ENCODE data around the gene PDE2A.

DNA sequence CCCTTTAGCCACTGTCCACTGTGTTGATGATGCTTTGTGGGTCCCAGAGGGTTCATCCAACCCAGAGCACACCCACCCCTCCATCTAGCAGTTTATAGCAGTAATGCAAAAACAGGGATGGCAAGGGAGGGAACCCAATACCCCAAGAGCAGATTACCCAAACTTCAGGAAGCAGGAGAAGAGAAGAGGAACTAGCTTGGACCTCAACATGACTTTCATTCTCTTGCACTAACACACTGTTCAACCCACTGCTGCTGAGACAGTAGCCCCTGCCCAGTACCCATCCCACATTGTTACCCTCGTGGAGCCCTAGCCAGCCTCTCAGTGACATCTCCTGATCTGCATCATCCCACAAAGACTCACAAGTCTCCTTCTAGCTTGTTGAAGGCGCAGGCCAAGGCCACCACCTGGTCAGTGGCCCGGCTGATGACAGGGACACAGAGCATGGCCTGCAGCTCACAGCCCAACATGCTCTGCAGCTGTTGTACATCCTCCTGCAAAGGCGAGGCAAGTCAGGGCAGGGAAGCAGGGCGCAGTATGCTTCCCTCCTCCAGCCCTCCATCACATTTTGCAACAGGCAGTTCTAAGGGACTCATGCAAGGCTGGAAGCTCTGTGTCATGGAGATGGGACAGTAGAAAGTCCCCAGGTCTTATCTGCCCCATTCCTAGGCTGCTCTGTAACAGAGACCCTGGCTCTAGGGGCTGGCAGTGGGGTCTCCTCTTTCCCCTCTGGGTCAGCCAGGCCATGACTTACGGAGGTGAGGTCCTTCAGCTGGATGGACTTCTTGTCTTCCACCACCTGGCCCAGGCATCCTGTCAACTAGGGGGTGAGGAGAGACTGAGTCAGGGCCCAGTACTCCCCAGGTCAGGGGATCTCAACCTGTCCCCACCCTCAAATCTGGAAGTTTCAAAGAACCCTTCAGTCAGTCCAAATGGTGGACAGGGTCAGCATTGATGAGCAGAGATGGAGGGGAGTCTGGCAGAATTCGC, 85.5 kb downstream of the PDE2A start:
- TF ChIP-seq, protein P1, sequence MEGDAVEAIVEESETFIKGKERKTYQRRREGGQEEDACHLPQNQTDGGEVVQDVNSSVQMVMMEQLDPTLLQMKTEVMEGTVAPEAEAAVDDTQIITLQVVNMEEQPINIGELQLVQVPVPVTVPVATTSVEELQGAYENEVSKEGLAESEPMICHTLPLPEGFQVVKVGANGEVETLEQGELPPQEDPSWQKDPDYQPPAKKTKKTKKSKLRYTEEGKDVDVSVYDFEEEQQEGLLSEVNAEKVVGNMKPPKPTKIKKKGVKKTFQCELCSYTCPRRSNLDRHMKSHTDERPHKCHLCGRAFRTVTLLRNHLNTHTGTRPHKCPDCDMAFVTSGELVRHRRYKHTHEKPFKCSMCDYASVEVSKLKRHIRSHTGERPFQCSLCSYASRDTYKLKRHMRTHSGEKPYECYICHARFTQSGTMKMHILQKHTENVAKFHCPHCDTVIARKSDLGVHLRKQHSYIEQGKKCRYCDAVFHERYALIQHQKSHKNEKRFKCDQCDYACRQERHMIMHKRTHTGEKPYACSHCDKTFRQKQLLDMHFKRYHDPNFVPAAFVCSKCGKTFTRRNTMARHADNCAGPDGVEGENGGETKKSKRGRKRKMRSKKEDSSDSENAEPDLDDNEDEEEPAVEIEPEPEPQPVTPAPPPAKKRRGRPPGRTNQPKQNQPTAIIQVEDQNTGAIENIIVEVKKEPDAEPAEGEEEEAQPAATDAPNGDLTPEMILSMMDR (IDR thresholded peaks at IDR 0.05; ENCODE audit: insufficient read depth, low read depth, low read length) = no peak
- TF ChIP-seq EZH2 (IDR thresholded peaks at IDR 0.05; ENCODE audit: insufficient read depth, low read length) = no peak

Data from astrocyte (in vitro differentiated cells and primary cell).